Ovary (tissue), 3 donors: ENCODE results near the gene WASF2.

ENCODE experiments used
- CTCF ChIP-seq, 3 donors: fragments of 450-650 bp in 2 of 3; fragments of 200-600 bp in 1 of 3; IDR thresholded peaks; one replicate each; pipeline versions ENCODE4 v1.5.1 to v1.8.0; 2016 to 2022; ENCODE audit warnings: antibody characterized with exemption in 3 of 3, mild to moderate bottlenecking in 1 of 3
- EP300 ChIP-seq: sonication (generic); formaldehyde crosslinking; IDR thresholded peaks from one replicate; pipeline ENCODE4 v1.6.1; 2017; ENCODE audit warnings: antibody characterized with exemption
- donor health status: DM: no; HTN: no; CAD: no.

- TF ChIP-seq CTCF (IDR thresholded peaks at IDR 0.05) (no peak), EP300 (no peak)
Observed at GRCh38 chr1:27399251-27400025, 90.5 kb downstream of the WASF2 start.
